Fibroblast of villous mesenchyme (primary cell): ENCODE results near the gene RASSF8. TPM values are rescaled to one million over a fixed set of nuclear protein-coding genes. Genes with fewer than 3 reads are reported as not detected.

Experiments
- DNase-seq: peaks from one replicate; pipeline ENCODE4 v3.0.0-alpha.2; 2010; ENCODE audit warnings: low read depth
- H3K4me3 ChIP-seq: 2 replicates; pipeline ENCODE4 v1.5.1; 2011; ENCODE audit warnings: low read depth, mild to moderate bottlenecking, low read length
- CTCF ChIP-seq: IDR thresholded peaks from 2 replicates; pipeline ENCODE4 v1.5.1; 2012; ENCODE audit warnings: low read depth, mild to moderate bottlenecking, low read length; ENCODE audit not compliant: insufficient read depth
- total RNA-seq: library from RNA; depleted of rRNA; stranded (reverse); fragments of >200 nt; gene quantifications from 2 replicates; pipeline ENCODE4 v1.2.3, GENCODE V29; 2012

The RASSF8 gene
- total RNA-seq, 1 donor = 127 TPM

- DNase-seq = no peak
- no peak overlapping the region for H3K4me3 ChIP-seq
- no peak for TF ChIP-seq CTCF
Measured at GRCh38 chr12:25971654-25972041, 13.2 kb downstream of the RASSF8 start.

GRCh38 chr12:25972783-25973182 is 14.3 kb downstream of the RASSF8 start:
- H3K4me3 ChIP-seq = no peak overlapping the region
- no peak for TF ChIP-seq CTCF
- DNase-seq = peak; percentile 26

- no peak for TF ChIP-seq CTCF
- H3K4me3 ChIP-seq = no peak overlapping the region
- no peak for DNase-seq
Measured at GRCh38 chr12:25975179-25975578, 16.7 kb downstream of the RASSF8 start.

GRCh38 chr12:25975682-25976081 is 17.2 kb downstream of the RASSF8 start:
- no peak for TF ChIP-seq CTCF
- DNase-seq = no peak
- H3K4me3 ChIP-seq = no peak overlapping the region

GRCh38 chr12:25976289-25976688 is 17.8 kb downstream of the RASSF8 start:
- DNase-seq = peak; percentile 54
- no peak for TF ChIP-seq CTCF
- H3K4me3 ChIP-seq = peak overlapping the region; percentile 46

GRCh38 chr12:25977047-25977446 is 18.6 kb downstream of the RASSF8 start:
- H3K4me3 ChIP-seq = peak overlapping the region; percentile 46
- DNase-seq = peak; percentile 66
- TF ChIP-seq CTCF = no peak

GRCh38 chr12:25979059-25979458 is 20.6 kb downstream of the RASSF8 start:
- no peak overlapping the region for H3K4me3 ChIP-seq
- DNase-seq = no peak
- TF ChIP-seq CTCF = no peak
